Neural cell (in vitro differentiated cells): Measurements from ENCODE around the gene ANKRD33B. TPM values are rescaled to one million over a fixed set of nuclear protein-coding genes. Genes with fewer than 3 reads are reported as not detected.

Experiments used
- H2AFZ ChIP-seq: fragments of 200-600, 300-800 bp; sonication (generic), shearing (Covaris generic); 2 replicates; pipeline ENCODE4 v1.6.0; 2014; ENCODE audit warnings: low read depth, mild to moderate bottlenecking, antibody characterized with exemption, low read length, moderate library complexity
- H3F3A ChIP-seq: fragments of 200-600 bp; shearing (Covaris generic); 2 replicates; pipeline ENCODE4 v1.6.1; 2016; ENCODE audit warnings: mild to moderate bottlenecking, moderate library complexity, mixed read lengths, antibody characterized with exemption, low read length; ENCODE audit not compliant: insufficient read depth, poor library complexity, severe bottlenecking
- H3K27ac ChIP-seq: fragments of 200-600, 300-800 bp; sonication (generic), shearing (Covaris generic); 2 replicates; pipeline ENCODE4 v1.5.1; 2014; ENCODE audit warnings: mild to moderate bottlenecking, low read length, moderate library complexity
- H3K27me3 ChIP-seq: fragments of 300-800, 200-600 bp; sonication (generic), shearing (Covaris generic); 2 replicates; pipeline ENCODE4 v1.6.0; 2014; ENCODE audit warnings: mild to moderate bottlenecking, low read depth, low read length, moderate library complexity; ENCODE audit not compliant: insufficient read depth
- H3K36me3 ChIP-seq: fragments of 300-800, 200-600 bp; sonication (generic), shearing (Covaris generic); 2 replicates; pipeline ENCODE4 v1.5.1; 2014; ENCODE audit warnings: mild to moderate bottlenecking, antibody characterized with exemption, low read length, moderate library complexity; ENCODE audit not compliant: insufficient read depth
- H3K4me2 ChIP-seq: fragments of 300-800, 200-600 bp; sonication (generic), shearing (Covaris generic); 2 replicates; pipeline ENCODE4 v1.6.0; 2014; ENCODE audit warnings: mild to moderate bottlenecking, low read length
- H3K4me3 ChIP-seq: fragments of 300-800, 200-600 bp; sonication (generic), shearing (Covaris generic); 2 replicates; pipeline ENCODE4 v1.5.1; 2014; ENCODE audit warnings: mild to moderate bottlenecking, low read length, moderate library complexity
- H3K79me2 ChIP-seq: fragments of 200-600 bp; shearing (Covaris generic); replicated peaks from 2 replicates; pipeline ENCODE4 v1.6.0; 2014; ENCODE audit warnings: mild to moderate bottlenecking, low read length, moderate library complexity; ENCODE audit not compliant: insufficient read depth
- H3K9ac ChIP-seq: fragments of 300-800, 200-600 bp; sonication (generic), shearing (Covaris generic); 2 replicates; pipeline ENCODE4 v1.6.1; 2016; ENCODE audit warnings: mild to moderate bottlenecking, low read length, mixed read lengths
- H3K9me2 ChIP-seq: fragments of 200-600 bp; shearing (Covaris generic); 2 replicates; pipeline ENCODE4 v1.6.1; 2016; ENCODE audit warnings: mild to moderate bottlenecking, low read length, mixed read lengths; ENCODE audit not compliant: insufficient read depth
- H3K9me3 ChIP-seq: fragments of 200-600, 300-800 bp; sonication (generic), shearing (Covaris generic); 2 replicates; pipeline ENCODE4 v1.6.1; 2016; ENCODE audit warnings: mild to moderate bottlenecking, mixed run types, low read length, moderate library complexity, mixed read lengths
- H4K20me1 ChIP-seq: fragments of 200-600 bp; shearing (Covaris generic); 2 replicates; pipeline ENCODE4 v1.6.1; 2016; ENCODE audit warnings: mild to moderate bottlenecking, mixed run types; ENCODE audit not compliant: insufficient read depth
- CTCF ChIP-seq: fragments of 450-650 bp; IDR thresholded peaks from 2 replicates; pipeline ENCODE4 v1.5.1; 2014; ENCODE audit warnings: antibody characterized with exemption, mild to moderate bottlenecking, moderate library complexity; ENCODE audit not compliant: poor library complexity, severe bottlenecking
- EP300 ChIP-seq: fragments of 450-650 bp; conservative IDR thresholded peaks from 2 replicates; pipeline ENCODE4 v1.6.1; 2014; ENCODE audit warnings: antibody characterized with exemption, mild to moderate bottlenecking, moderate library complexity; ENCODE audit not compliant: poor library complexity, severe bottlenecking
- EZH2 ChIP-seq: fragments of 200-600, 300-800 bp; shearing (Covaris generic), sonication (generic); IDR thresholded peaks from 2 replicates; pipeline ENCODE4 v1.6.1; 2014; ENCODE audit warnings: antibody characterized with exemption, low read length, borderline replicate concordance, mild to moderate bottlenecking; ENCODE audit not compliant: insufficient read depth, poor library complexity, severe bottlenecking
- MXI1 ChIP-seq: fragments of 450-650 bp; conservative IDR thresholded peaks from 2 replicates; pipeline ENCODE4 v1.6.1; 2014; ENCODE audit warnings: antibody characterized with exemption, mild to moderate bottlenecking; ENCODE audit not compliant: poor library complexity, severe bottlenecking
- POLR2AphosphoS5 ChIP-seq: IDR thresholded peaks from 2 replicates; pipeline ENCODE4 v1.6.1; 2012
- RAD21 ChIP-seq: fragments of 450-650 bp; conservative IDR thresholded peaks from 2 replicates; pipeline ENCODE4 v1.6.1; 2014; ENCODE audit warnings: antibody characterized with exemption, mild to moderate bottlenecking, moderate library complexity
- REST ChIP-seq: IDR thresholded peaks from 2 replicates; pipeline ENCODE4 v1.6.1; 2012; ENCODE audit warnings: borderline replicate concordance
- SMC3 ChIP-seq: fragments of 450-650 bp; conservative IDR thresholded peaks from 2 replicates; pipeline ENCODE4 v1.6.1; 2014; ENCODE audit warnings: antibody characterized with exemption, mild to moderate bottlenecking, moderate library complexity; ENCODE audit not compliant: poor library complexity
- TAF1 ChIP-seq: IDR thresholded peaks from 2 replicates; pipeline ENCODE4 v1.6.1; 2012; ENCODE audit warnings: low read depth
- polyA plus RNA-seq: library from polyadenylated mRNA; depleted of rRNA; stranded (reverse); fragments of >200 nt; gene quantifications from 2 replicates; pipeline ENCODE4 v1.2.3, GENCODE V29; 2014

ANKRD33B gene
- polyA plus RNA-seq, 1 donor from 2014 or later = not detected

GRCh38 chr5:10634562-10634961, 70.7 kb downstream of the ANKRD33B start:
- Histone ChIP-seq H3K36me3 (peaks cover 3% of the 10 kb centered on the region), H3K4me3 (no peak overlapping the region), H3K9me2 (no peaks in the 10 kb centered on the region), H3F3A (no peaks in the 10 kb centered on the region), H3K4me2 (no peak overlapping the region), H3K9me3 (no peaks in the 10 kb centered on the region), H3K27me3 (no peaks in the 10 kb centered on the region), H4K20me1 (no peaks in the 10 kb centered on the region), H2AFZ (no peak overlapping the region), H3K79me2 (no peaks in the 10 kb centered on the region), H3K9ac (no peak overlapping the region), H3K27ac (no peak overlapping the region)
- no peak for TF ChIP-seq POLR2AphosphoS5
- no peak for TF ChIP-seq TAF1
- no peak for TF ChIP-seq MXI1
- no peak for TF ChIP-seq REST
- no peak for TF ChIP-seq RAD21
- TF ChIP-seq EZH2 = no peak
- no peak for TF ChIP-seq EP300
- no peak for TF ChIP-seq SMC3
- no peak for TF ChIP-seq CTCF

GRCh38 chr5:10635257-10635866, 71.5 kb downstream of the ANKRD33B start:
- Histone ChIP-seq H3F3A (no peaks in the 10 kb centered on the region), H3K36me3 (peaks cover 3% of the 10 kb centered on the region), H4K20me1 (no peaks in the 10 kb centered on the region), H3K9me2 (no peaks in the 10 kb centered on the region), H3K4me2 (no peak overlapping the region), H3K79me2 (no peaks in the 10 kb centered on the region), H3K27me3 (no peaks in the 10 kb centered on the region), H3K9me3 (no peaks in the 10 kb centered on the region), H3K27ac (no peak overlapping the region), H2AFZ (no peak overlapping the region), H3K4me3 (no peak overlapping the region), H3K9ac (no peak overlapping the region)
- TF ChIP-seq CTCF = no peak
- no peak for TF ChIP-seq EP300
- no peak for TF ChIP-seq MXI1
- TF ChIP-seq RAD21 = no peak
- no peak for TF ChIP-seq SMC3
- no peak for TF ChIP-seq TAF1
